Measurements from ENCODE around the gene NUP62.

Gene NUP62

GRCh38 chr19:49907745-49908446, 21.4 kb downstream of the NUP62 start:
- H3K4me3 ChIP-seq (ENCODE audit: low read depth, low read length): no peak overlapping the region
- TF ChIP-seq CTCF (IDR thresholded peaks at IDR 0.05; ENCODE audit: low read depth, low read length): no peak

DNA sequence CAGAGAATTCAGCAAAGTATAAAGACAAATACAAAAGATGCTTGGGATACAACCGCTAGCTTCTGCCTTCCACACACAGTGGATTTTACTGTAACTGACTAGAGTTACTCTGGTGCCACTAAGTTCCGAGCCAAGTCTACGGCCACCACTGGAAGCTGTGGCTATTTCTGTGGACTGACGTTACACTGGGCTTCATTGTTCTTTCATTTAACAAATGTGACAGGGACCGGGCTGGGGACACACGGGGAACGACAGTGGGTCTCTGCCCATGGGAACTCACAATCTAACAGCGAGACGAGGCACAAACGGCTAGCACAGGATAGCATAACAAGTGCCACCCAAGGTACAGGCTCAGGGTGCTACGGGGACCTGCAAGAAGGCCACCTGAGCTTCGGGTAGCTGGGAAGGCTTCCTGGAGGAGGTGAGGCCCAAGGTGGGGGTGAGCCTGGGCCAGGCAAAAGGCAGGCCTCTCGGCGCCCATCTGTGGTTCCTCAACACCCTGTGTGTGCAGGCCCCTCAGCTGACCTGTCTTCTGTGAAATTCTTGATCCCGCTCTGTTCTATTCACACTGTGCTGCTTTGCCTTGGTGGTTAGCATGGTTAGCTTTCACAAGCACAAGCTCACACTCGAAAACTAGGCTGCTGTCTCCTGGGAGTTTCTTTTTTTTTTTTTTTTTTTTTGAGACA, 22.3 kb downstream of the NUP62 start:
- H3K4me3 ChIP-seq (ENCODE audit: low read depth, low read length): no peak overlapping the region
- TF ChIP-seq CTCF (IDR thresholded peaks at IDR 0.05; ENCODE audit: low read depth, low read length): no peak

DNA sequence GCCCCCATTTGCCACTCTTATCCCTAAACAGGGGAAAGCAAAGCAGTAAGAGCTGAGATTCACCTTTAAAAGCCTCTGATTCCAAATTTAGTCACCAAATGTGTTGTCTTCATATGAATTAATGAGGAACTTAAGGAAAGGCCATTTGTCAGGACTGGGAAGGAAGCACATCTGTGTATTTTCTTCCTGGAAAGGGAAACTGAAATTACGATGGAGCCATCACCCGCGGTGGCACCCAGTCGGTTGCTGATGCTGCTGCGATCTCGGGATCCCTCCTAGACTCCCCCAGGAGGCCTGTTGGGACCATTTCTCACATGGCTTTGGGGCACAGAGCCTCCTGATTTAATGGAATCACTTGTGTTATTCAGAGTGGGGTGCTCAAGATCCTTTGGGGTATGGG, 25.2 kb downstream of the NUP62 start:
- no peak overlapping the region for H3K4me3 ChIP-seq (ENCODE audit: low read depth, low read length)
- no peak for TF ChIP-seq CTCF (IDR thresholded peaks at IDR 0.05; ENCODE audit: low read depth, low read length)

DNA sequence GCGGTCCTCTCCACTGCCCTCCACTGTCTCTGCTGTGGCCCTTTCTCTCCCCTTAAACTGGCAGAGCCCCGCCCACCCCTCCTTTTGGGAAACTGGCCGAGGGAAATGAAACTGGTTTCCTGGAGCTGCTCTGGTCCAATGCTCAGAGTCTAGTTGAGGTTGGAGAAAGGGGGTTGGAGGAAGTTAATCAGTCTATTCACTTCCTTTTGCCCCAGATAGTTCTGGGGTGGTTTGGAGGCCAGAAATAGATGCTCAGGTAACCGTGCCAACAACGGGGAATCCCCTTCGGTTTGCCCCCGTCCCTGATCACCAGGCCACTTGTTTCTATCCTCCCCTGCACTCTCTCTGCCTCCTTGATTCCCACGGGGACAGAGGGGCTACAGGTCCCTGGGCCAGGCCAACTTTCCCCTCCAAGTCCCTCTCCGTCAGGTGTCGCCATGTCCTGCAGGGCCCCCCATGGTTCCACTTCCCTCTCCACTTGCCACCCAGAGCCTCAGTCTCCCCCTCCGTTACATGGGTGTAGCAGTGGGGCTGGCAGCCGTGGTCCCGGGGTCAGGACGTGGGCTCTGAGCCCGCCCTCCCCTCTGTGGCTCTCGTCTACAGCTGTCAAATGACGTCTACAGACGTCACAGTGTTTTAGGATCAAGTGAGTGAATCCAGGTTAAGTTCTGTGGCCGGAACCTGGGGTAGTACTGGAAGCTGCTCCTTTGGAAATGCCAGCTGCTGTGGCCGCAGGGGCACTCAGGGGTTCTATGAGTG, 32.3 kb downstream of the NUP62 start, which contains the start of gene IL4I1:
Gene IL4I1 (minus strand): TSS at position 25 of the 759 bp plus-strand sequence. CDS start 727 bp downstream, outside the sequence.
- no peak for TF ChIP-seq CTCF (IDR thresholded peaks at IDR 0.05; ENCODE audit: low read depth, low read length)
- no peak within 1 kb of the TSS for H3K4me3 ChIP-seq (ENCODE audit: low read depth, low read length)

DNA sequence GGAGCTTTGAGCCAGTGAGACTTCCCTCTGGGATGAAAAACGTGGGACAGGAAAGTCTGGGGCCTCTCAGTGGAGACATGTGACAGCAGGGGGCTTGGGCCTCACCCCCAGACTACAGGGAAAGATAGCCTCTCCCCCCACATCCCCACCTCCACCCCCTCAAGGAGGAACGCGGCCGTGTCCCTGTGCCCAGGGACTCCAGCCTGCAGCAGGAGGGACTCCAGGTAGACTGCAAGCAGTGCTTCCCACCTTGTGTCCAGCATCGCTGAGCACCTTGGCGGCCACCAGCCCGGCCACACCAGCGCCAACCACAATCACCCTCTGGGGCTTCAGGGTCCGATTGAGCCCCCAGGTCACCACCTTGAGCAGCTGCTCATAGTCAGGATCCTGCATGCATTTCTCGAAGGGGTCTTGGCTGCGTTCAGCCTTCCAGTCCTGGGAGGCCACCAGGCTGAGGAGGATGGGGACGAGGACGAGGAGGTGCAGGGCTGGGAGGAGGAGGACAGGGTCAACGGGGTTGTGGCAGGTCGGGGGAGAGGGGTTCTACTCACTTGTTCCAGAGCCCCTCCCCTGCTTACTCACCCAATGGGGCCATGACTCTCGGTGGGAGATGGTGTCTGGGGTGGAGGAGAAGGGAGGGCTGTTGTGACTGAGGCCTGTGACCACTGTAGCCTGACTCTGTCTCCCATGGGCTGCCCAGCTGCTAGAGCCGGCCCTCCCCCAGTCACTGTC, 33.6 kb downstream of the NUP62 start:
- TF ChIP-seq CTCF (IDR thresholded peaks at IDR 0.05; ENCODE audit: low read depth, low read length): no peak
- H3K4me3 ChIP-seq (ENCODE audit: low read depth, low read length): no peak overlapping the region

- H3K4me3 ChIP-seq (ENCODE audit: low read depth, low read length): no peak overlapping the region
- TF ChIP-seq CTCF (IDR thresholded peaks at IDR 0.05; ENCODE audit: low read depth, low read length): no peak
Measured at GRCh38 chr19:49894879-49895565, 34.3 kb downstream of the NUP62 start.
